IPS-15b (cell line): ENCODE results near the gene KRT24.

Experiments used
- H3K27me3 ChIP-seq: one replicate; pipeline ENCODE4 v1.6.1; 2013; ENCODE audit warnings: low read length; ENCODE audit not compliant: control insufficient read depth, insufficient read depth
- H3K36me3 ChIP-seq: one replicate; pipeline ENCODE4 v1.6.1; 2013; ENCODE audit warnings: low read length; ENCODE audit not compliant: control insufficient read depth, insufficient read depth
- H3K4me1 ChIP-seq: one replicate; pipeline ENCODE4 v1.6.1; 2013; ENCODE audit warnings: mild to moderate bottlenecking, low read length; ENCODE audit not compliant: control insufficient read depth, insufficient read depth
- H3K4me3 ChIP-seq: one replicate; pipeline ENCODE4 v1.5.1; 2013; ENCODE audit warnings: low read depth, low read length
- H3K9ac ChIP-seq: one replicate; pipeline ENCODE4 v1.6.1; 2013; ENCODE audit warnings: low read depth, mild to moderate bottlenecking, low read length
- H3K9me3 ChIP-seq: one replicate; pipeline ENCODE4 v1.6.1; 2013; ENCODE audit warnings: mild to moderate bottlenecking, low read length; ENCODE audit not compliant: control insufficient read depth, insufficient read depth

The KRT24 gene

GRCh38 chr17:40659911-40660310 is 43.6 kb downstream of the KRT24 start:
- Histone ChIP-seq H3K4me1 (peaks cover 2% of the 10 kb centered on the region), H3K36me3 (no peaks in the 10 kb centered on the region), H3K27me3 (no peaks in the 10 kb centered on the region), H3K4me3 (no peak overlapping the region), H3K9ac (no peak overlapping the region), H3K9me3 (no peaks in the 10 kb centered on the region)

- no peaks in the 10 kb centered on the region for H3K9me3 ChIP-seq
- H3K4me3 ChIP-seq = no peak overlapping the region
- H3K27me3 ChIP-seq = no peaks in the 10 kb centered on the region
- H3K36me3 ChIP-seq = no peaks in the 10 kb centered on the region
- no peak overlapping the region for H3K9ac ChIP-seq
- H3K4me1 ChIP-seq = no peaks in the 10 kb centered on the region
Measured at GRCh38 chr17:40658396-40658795, 45.2 kb downstream of the KRT24 start.

GRCh38 chr17:40651939-40652338 is 51.6 kb downstream of the KRT24 start:
- Histone ChIP-seq H3K36me3 (no peaks in the 10 kb centered on the region), H3K4me3 (no peak overlapping the region), H3K9me3 (no peaks in the 10 kb centered on the region), H3K9ac (no peak overlapping the region), H3K4me1 (peaks cover 3% of the 10 kb centered on the region), H3K27me3 (no peaks in the 10 kb centered on the region)

- Histone ChIP-seq H3K36me3 (no peaks in the 10 kb centered on the region), H3K4me1 (peaks cover 3% of the 10 kb centered on the region), H3K9me3 (no peaks in the 10 kb centered on the region), H3K4me3 (peak overlapping the region; percentile 92), H3K27me3 (no peaks in the 10 kb centered on the region), H3K9ac (peak overlapping the region; percentile 96)
Measured at GRCh38 chr17:40648384-40648968, 55.1 kb downstream of the KRT24 start.
